B cell (primary cell): ENCODE measurements around the gene POLD2. TPM values are rescaled to one million over a fixed set of nuclear protein-coding genes. Genes with fewer than 3 reads are reported as not detected.

ENCODE experiments used
- ATAC-seq: fragments of 200-7000 bp; cut with Tn5 transposase; one replicate; pipeline ENCODE4 v1.10.0; 2021; ENCODE audit warnings: low read depth, mild to moderate bottlenecking, moderate number of reproducible peaks, moderate library complexity
- CTCF ChIA-PET: fragments of 350-600 bp; sonication (Branson Sonifier 250); formaldehyde crosslinking; loops from one replicate; lab custom pipeline; 2021; ENCODE audit warnings: antibody characterized with exemption, inconsistent platforms; lab: Charles Lee
- POLR2A ChIA-PET: fragments of 350-600 bp; sonication (Branson Sonifier 250); formaldehyde crosslinking; loops from one replicate; lab custom pipeline; 2021; ENCODE audit warnings: antibody characterized with exemption; lab: Charles Lee
- DNase-seq: peaks from one replicate; pipeline ENCODE4 v3.0.0; 2013
- H2AFZ ChIP-seq: 2 replicates; pipeline ENCODE4 v1.6.1; 2012; ENCODE audit warnings: mild to moderate bottlenecking, low read depth, low read length; ENCODE audit not compliant: insufficient read depth, poor library complexity, severe bottlenecking
- H3K27ac ChIP-seq, 2 donors: 1 replicate in 1 of 2; 2 replicates in 1 of 2; pipeline ENCODE4 v1.5.1; 2012 to 2013; ENCODE audit warnings: low read length in 2 of 2, mild to moderate bottlenecking in 2 of 2, moderate library complexity in 1 of 2
- H3K27me3 ChIP-seq, 4 experiments: fragments of 200-600 bp in 1 of 4; sonication (generic) in 1 of 4; replicated peaks in 1 of 4; 1 replicate in 2 of 4; 2 replicates in 2 of 4; pipeline versions ENCODE4 v1.6.1 to v1.7.0; 2013 to 2016; ENCODE audit warnings: low read length in 3 of 4, mild to moderate bottlenecking in 2 of 4, mixed read lengths in 1 of 4, moderate library complexity in 1 of 4; ENCODE audit not compliant: insufficient read depth in 4 of 4, control insufficient read depth in 3 of 4; ENCODE audit errors: control extremely low read depth in 1 of 4
- H3K36me3 ChIP-seq, 2 experiments: replicated peaks in 1 of 2; 1 replicate in 1 of 2; 2 replicates in 1 of 2; pipeline versions ENCODE4 v1.6.1 to v1.7.1; 2013; ENCODE audit warnings: low read length in 1 of 2; ENCODE audit not compliant: insufficient read depth in 2 of 2, control insufficient read depth in 1 of 2; ENCODE audit errors: control extremely low read depth in 1 of 2, extremely low read depth in 1 of 2
- H3K4me1 ChIP-seq, 2 donors: fragments of 200-600 bp in 1 of 2; sonication (generic) in 1 of 2; 1 replicate in 1 of 2; 2 replicates in 1 of 2; pipeline versions ENCODE4 v1.5.1 to v1.6.1; 2013 to 2017; ENCODE audit warnings: low read length in 2 of 2; ENCODE audit not compliant: control insufficient read depth in 2 of 2, insufficient read depth in 2 of 2
- H3K4me2 ChIP-seq: replicated peaks from 2 replicates; pipeline ENCODE3; 2012; ENCODE audit warnings: mild to moderate bottlenecking, low read depth, low read length; ENCODE audit not compliant: poor library complexity, severe bottlenecking
- H3K4me3 ChIP-seq, 5 experiments: fragments of 200-600 bp in 1 of 5; sonication (generic) in 1 of 5; 1 replicate in 3 of 5; 2 replicates in 2 of 5; pipeline versions ENCODE4 v1.5.1 to v1.7.0; 2011 to 2016; ENCODE audit warnings: low read length in 4 of 5, mild to moderate bottlenecking in 4 of 5, low read depth in 2 of 5, control low read depth in 1 of 5, moderate library complexity in 1 of 5; ENCODE audit not compliant: insufficient read depth in 1 of 5; ENCODE audit errors: control extremely low read depth in 1 of 5, extremely low read depth in 1 of 5
- H3K79me2 ChIP-seq: fragments of 200-600 bp; sonication (generic); one replicate; pipeline ENCODE4 v1.6.0; 2016; ENCODE audit warnings: low read length; ENCODE audit not compliant: control insufficient read depth, insufficient read depth
- H3K9ac ChIP-seq: fragments of 200-600 bp; sonication (generic); 2 replicates; pipeline ENCODE4 v1.6.1; 2017; ENCODE audit warnings: mild to moderate bottlenecking, low read length, moderate library complexity
- H3K9me3 ChIP-seq, 3 donors: one replicate each; pipeline versions ENCODE4 v1.6.1 to v1.7.1; 2013; ENCODE audit warnings: low read length in 2 of 3; ENCODE audit not compliant: control insufficient read depth in 2 of 3, insufficient read depth in 1 of 3; ENCODE audit errors: control extremely low read depth in 1 of 3
- H4K20me1 ChIP-seq: 2 replicates; pipeline ENCODE4 v1.6.0; 2012; ENCODE audit warnings: mild to moderate bottlenecking, low read length; ENCODE audit not compliant: insufficient read depth, control insufficient read depth, poor library complexity, severe bottlenecking
- H3K27ac Mint-ChIP-seq: one replicate; pipeline ENCODE4 v1.8.0; 2021; ENCODE audit warnings: mixed read lengths
- H3K27me3 Mint-ChIP-seq: one replicate; pipeline ENCODE4 v1.8.0; 2021; ENCODE audit warnings: mixed read lengths
- H3K4me1 Mint-ChIP-seq: one replicate; pipeline ENCODE4 v1.8.0; 2021; ENCODE audit warnings: mixed read lengths
- H3K4me3 Mint-ChIP-seq: one replicate; pipeline ENCODE4 v1.8.0; 2021; ENCODE audit warnings: mixed read lengths
- H3K9me3 Mint-ChIP-seq: one replicate; pipeline ENCODE4 v1.8.0; 2022; ENCODE audit warnings: mixed read lengths; ENCODE audit not compliant: insufficient read depth
- CTCF ChIP-seq: fragments of 200-600 bp; IDR thresholded peaks from one replicate; pipeline ENCODE4 v1.8.0; 2022; ENCODE audit warnings: antibody characterized with exemption, mild to moderate bottlenecking
- EZH2 ChIP-seq: IDR thresholded peaks from 2 replicates; pipeline ENCODE4 v1.6.1; 2012; ENCODE audit warnings: borderline replicate concordance, low read depth, mild to moderate bottlenecking, moderate library complexity, low read length; ENCODE audit not compliant: insufficient read depth, poor library complexity, severe bottlenecking
- WGBS: methylation state at CpG from one replicate; pipeline ENCODE4 v1.1.5; 2013; ENCODE audit warnings: missing lambda C conversion rate; ENCODE audit not compliant: insufficient coverage; 5-methylcytosine and 5-hydroxymethylcytosine counted together
- intact Hi-C: fragments of 100-400 bp; cut with micrococcal nuclease; formaldehyde crosslinking; loops from one replicate; pipeline ENCODE4 v1.10.0; 2022
- polyA plus RNA-seq: library from polyadenylated mRNA; depleted of rRNA; stranded (reverse); fragments of >200 nt; gene quantifications from 2 replicates; pipeline ENCODE4 v1.2.3, GENCODE V29; 2012
- total RNA-seq, 2 donors: library from RNA; stranded (reverse); fragments of 120-200 nt in 1 of 2; gene quantifications; 1 replicate in 1 of 2; 2 replicates in 1 of 2; pipeline versions ENCODE4 v1.2.3 to v1.2.4, GENCODE V29; 2013 to 2022

POLD2 gene
- total and polyA plus RNA-seq, 2 donors (not counting 1 experiment from before 2014, with no cell fraction given), result 73.6 to 86.7 TPM

- H3K4me2 ChIP-seq, result no peak overlapping the region
- TF ChIP-seq CTCF (peak; percentile 61), EZH2 (no peak)
- peaks cover 0 to 47% of the 10 kb centered on the region in 2 experiments for H3K36me3 ChIP-seq
- H3K27me3 ChIP-seq, result no peaks in the 10 kb centered on the region
- CTCF ChIA-PET, result interaction anchor here (0.6 to 1.6 kb wide), 7 partner anchors 9 to 570 kb away, joined by 3 to 6 read pairs (median 5); no protein-coding TSS in a partner anchor
- Mint-ChIP-seq H3K27ac (peak overlapping the region; percentile 89), H3K4me3 (peak overlapping the region; percentile 12), H3K4me1 (peaks cover 74% of the 10 kb centered on the region), H3K27me3 (no peaks in the 10 kb centered on the region), H3K9me3 (no peaks in the 10 kb centered on the region)
- intact Hi-C loops, result loop anchor here (1.0 kb wide), 1 partner anchor 124 kb away; no protein-coding TSS in a partner anchor
- H3K27ac ChIP-seq, result peak overlapping the region; percentile 90 to 98
- 70% methylated on average over 7 of the region's 12 CpGs for WGBS
- peaks cover 30% of the 10 kb centered on the region for H4K20me1 ChIP-seq
- no peak overlapping the region for H2AFZ ChIP-seq
- no peak overlapping the region for H3K4me3 ChIP-seq
- peaks cover 44 to 67% of the 10 kb centered on the region in 2 donors for H3K4me1 ChIP-seq
- no peaks in the 10 kb centered on the region for H3K9me3 ChIP-seq
- no peak overlapping the region for H3K9ac ChIP-seq
- peaks cover 24% of the 10 kb centered on the region for H3K79me2 ChIP-seq
- POLR2A ChIA-PET, result interaction anchor here (1.9 to 2.2 kb wide), 2 partner anchors 11 to 13 kb away, joined by 4 to 9 read pairs; no protein-coding TSS in a partner anchor
- DNase-seq, result peak; percentile 57
- ATAC-seq, result no peak
Observed at GRCh38 chr7:44072364-44073231, 50.8 kb downstream of the POLD2 start.
